Measurements from ENCODE around the gene PDCD11.

PDCD11 gene

GRCh38 chr10:103493362-103493915 is 97.0 kb downstream of the PDCD11 start, which contains the start of gene NEURL1:
Gene NEURL1, plus strand, starts transcription at chr10:103493705. Its CDS starts 683 bp downstream, at chr10:103494388.
- Histone ChIP-seq H3K27ac (ENCODE audit: low read depth, low read length) (no peak within 1 kb of the TSS), H3K36me3 (ENCODE audit: control insufficient read depth, insufficient read depth, low read length) (no peaks in the 10 kb centered on the region), H3K4me3 (ENCODE audit: low read depth, low read length) (peak within 1 kb of the TSS; percentile 67), H3K9me3 (ENCODE audit: control insufficient read depth, insufficient read depth, low read length) (no peaks in the 10 kb centered on the region), H3K27me3 (ENCODE audit: control insufficient read depth, insufficient read depth, low read length) (peaks cover 64% of the 10 kb centered on the region), H3K9ac (ENCODE audit: low read depth, low read length) (no peak within 1 kb of the TSS), H3K4me1 (ENCODE audit: control insufficient read depth, insufficient read depth, low read length) (peaks cover 4% of the 10 kb centered on the region; the same call in 1 of the 2 replicates)

DNA sequence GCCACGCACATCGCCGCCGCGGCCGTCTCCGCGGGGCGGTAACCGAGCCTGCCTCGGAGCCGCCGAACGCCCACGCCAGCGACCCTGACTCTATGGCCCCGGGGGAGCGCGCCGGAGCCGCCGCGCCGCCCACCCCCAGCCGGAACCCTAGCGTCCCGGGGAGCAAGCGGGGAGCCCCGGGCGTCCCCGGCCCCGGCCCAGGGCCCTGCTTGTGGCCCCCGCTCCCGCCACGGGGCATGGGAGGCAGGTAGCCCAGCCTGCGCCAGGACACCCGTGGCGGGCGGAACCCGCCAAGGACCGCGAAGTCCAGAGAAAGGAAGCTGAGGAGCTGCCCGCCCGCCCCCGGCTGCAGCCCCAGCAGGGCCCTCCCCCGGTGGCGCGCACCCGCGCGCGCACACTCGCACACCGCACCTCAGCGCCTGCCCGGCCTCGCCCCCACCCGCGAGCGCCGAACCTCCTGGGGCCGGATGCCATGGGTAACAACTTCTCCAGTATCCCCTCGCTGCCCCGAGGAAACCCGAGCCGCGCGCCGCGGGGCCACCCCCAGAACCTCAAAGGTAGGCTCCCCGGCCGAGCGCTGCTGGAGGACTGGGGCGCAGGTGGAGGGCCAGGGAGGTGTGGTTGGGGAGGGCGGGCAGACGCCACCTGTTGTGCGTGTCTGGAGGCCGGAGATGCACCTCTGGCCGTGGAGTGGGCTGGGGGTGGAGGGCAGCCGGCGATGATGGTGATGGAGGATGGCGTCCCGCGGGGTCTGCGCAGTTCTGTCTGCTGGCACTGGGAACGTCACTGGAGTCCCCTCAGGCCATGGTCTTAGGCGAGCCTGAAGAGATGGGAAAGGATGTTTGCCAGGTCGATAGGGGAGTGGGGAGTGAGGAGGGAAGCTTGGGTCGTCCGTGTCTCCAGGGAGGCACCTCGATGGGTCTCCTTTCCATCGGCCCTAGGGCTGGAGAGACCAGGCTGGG is 97.8 kb downstream of the PDCD11 start:
- Histone ChIP-seq H3K27me3 (ENCODE audit: control insufficient read depth, insufficient read depth, low read length) (peaks cover 64% of the 10 kb centered on the region), H3K4me1 (ENCODE audit: control insufficient read depth, insufficient read depth, low read length) (peaks cover 4% of the 10 kb centered on the region; the same call in 1 of the 2 replicates), H3K4me3 (ENCODE audit: low read depth, low read length) (peak overlapping the region; percentile 67), H3K27ac (ENCODE audit: low read depth, low read length) (no peak overlapping the region), H3K36me3 (ENCODE audit: control insufficient read depth, insufficient read depth, low read length) (no peaks in the 10 kb centered on the region), H3K9me3 (ENCODE audit: control insufficient read depth, insufficient read depth, low read length) (no peaks in the 10 kb centered on the region), H3K9ac (ENCODE audit: low read depth, low read length) (no peak overlapping the region)

- Histone ChIP-seq H3K27me3 (ENCODE audit: control insufficient read depth, insufficient read depth, low read length) (peaks cover 64% of the 10 kb centered on the region), H3K4me1 (ENCODE audit: control insufficient read depth, insufficient read depth, low read length) (peaks cover 4% of the 10 kb centered on the region; the same call in 1 of the 2 replicates), H3K9ac (ENCODE audit: low read depth, low read length) (no peak overlapping the region)
Measured at GRCh38 chr10:103495321-103495720, 98.9 kb downstream of the PDCD11 start.

More at GRCh38 chr10:103495321-103495720, 98.9 kb downstream of the PDCD11 start:
- no peaks in the 10 kb centered on the region for H3K36me3 ChIP-seq (ENCODE audit: control insufficient read depth, insufficient read depth, low read length)
- H3K4me3 ChIP-seq (ENCODE audit: low read depth, low read length) = no peak overlapping the region
- H3K9me3 ChIP-seq (ENCODE audit: control insufficient read depth, insufficient read depth, low read length) = no peaks in the 10 kb centered on the region
- no peak overlapping the region for H3K27ac ChIP-seq (ENCODE audit: low read depth, low read length)
